Smooth muscle cell (in vitro differentiated cells): ENCODE measurements around the gene ZDHHC19. TPM values are rescaled to one million over a fixed set of nuclear protein-coding genes. Genes with fewer than 3 reads are reported as not detected.

Experiments used
- DNase-seq: peaks from one replicate; lab custom pipeline; 2025; ENCODE audit not compliant: unreplicated experiment; lab: John Stamatoyannopoulos, UW
- H2AFZ ChIP-seq: fragments of 200-600 bp; sonication (generic); 2 replicates; pipeline ENCODE4 v1.6.0; 2016; ENCODE audit warnings: antibody characterized with exemption, low read depth, mild to moderate bottlenecking
- H3F3A ChIP-seq: fragments of 200-600 bp; sonication (generic); 2 replicates; pipeline ENCODE4 v1.6.0; 2017; ENCODE audit warnings: antibody characterized with exemption, low read depth
- H3K27ac ChIP-seq: fragments of 200-600 bp; sonication (generic); 2 replicates; pipeline ENCODE4 v1.5.1; 2016; ENCODE audit warnings: low read depth, mild to moderate bottlenecking
- H3K27me3 ChIP-seq: fragments of 200-600 bp; sonication (generic); 2 replicates; pipeline ENCODE4 v1.6.1; 2016; ENCODE audit warnings: low read depth, mild to moderate bottlenecking
- H3K36me3 ChIP-seq: fragments of 200-600 bp; sonication (generic); 2 replicates; pipeline ENCODE4 v1.5.1; 2016; ENCODE audit warnings: low read depth
- H3K4me1 ChIP-seq: fragments of 200-600 bp; sonication (generic); 2 replicates; pipeline ENCODE4 v1.5.1; 2016; ENCODE audit warnings: low read depth
- H3K4me2 ChIP-seq: fragments of 200-600 bp; sonication (generic); 2 replicates; pipeline ENCODE4 v1.6.0; 2016; ENCODE audit warnings: mild to moderate bottlenecking
- H3K4me3 ChIP-seq: fragments of 200-600 bp; sonication (generic); 2 replicates; pipeline ENCODE4 v1.5.1; 2016; ENCODE audit warnings: mild to moderate bottlenecking
- H3K79me2 ChIP-seq: fragments of 200-600 bp; sonication (generic); 2 replicates; pipeline ENCODE4 v1.6.0; 2016; ENCODE audit warnings: low read depth, mild to moderate bottlenecking
- H3K9ac ChIP-seq: fragments of 200-600 bp; sonication (generic); 2 replicates; pipeline ENCODE4 v1.6.0; 2016; ENCODE audit warnings: low read depth
- H3K9me3 ChIP-seq: fragments of 200-600 bp; sonication (generic); replicated peaks from 2 replicates; pipeline ENCODE4 v1.5.1; 2016; ENCODE audit warnings: low read depth
- H4K20me1 ChIP-seq: fragments of 200-600 bp; sonication (generic); 2 replicates; pipeline ENCODE4 v1.6.0; 2016; ENCODE audit warnings: low read depth
- CTCF ChIP-seq: fragments of 200-600 bp; sonication (generic); IDR thresholded peaks from 2 replicates; pipeline ENCODE4 v1.5.1; 2017; ENCODE audit warnings: borderline replicate concordance, mild to moderate bottlenecking, antibody characterized with exemption; ENCODE audit not compliant: insufficient read depth, poor library complexity, severe bottlenecking
- WGBS: methylation state at CpG from one replicate; pipeline ENCODE4 v1.1.7; 2016; ENCODE audit warnings: low lambda C conversion rate; 5-methylcytosine and 5-hydroxymethylcytosine counted together
- polyA plus RNA-seq: library from polyadenylated mRNA; unstranded; fragments of >200 nt; fragmentation: Nextera tagmentation; extraction: Ambion mirVana; gene quantifications from 2 replicates; pipeline ENCODE4 v1.2.1, GENCODE V29; 2016
- small RNA-seq: library from RNA; depleted of rRNA; stranded (forward); fragments of <200 nt; gene quantifications from one replicate; pipeline ENCODE3, GENCODE V24; 2014
- total RNA-seq: library from RNA; depleted of rRNA; stranded (reverse); fragments of >200 nt; gene quantifications from 2 replicates; pipeline ENCODE4 v1.2.3, GENCODE V29; 2014

Gene ZDHHC19
- total and polyA plus RNA-seq, 2 experiments from 2014 or later = not detected

GRCh38 chr3:196149831-196150301 lies 61.3 kb downstream of the ZDHHC19 start:
- H3K9ac ChIP-seq = no peak overlapping the region
- 98% methylated on average over 7 of the region's 7 CpGs for WGBS
- no peak overlapping the region for H2AFZ ChIP-seq
- no peak overlapping the region for H3K27ac ChIP-seq
- H4K20me1 ChIP-seq = no peaks in the 10 kb centered on the region
- no peak for TF ChIP-seq CTCF
- DNase-seq = no peak
- no peak overlapping the region for H3K4me3 ChIP-seq
- no peaks in the 10 kb centered on the region for H3K36me3 ChIP-seq
- H3K4me1 ChIP-seq = no peaks in the 10 kb centered on the region
- H3K4me2 ChIP-seq = no peak overlapping the region
- no peaks in the 10 kb centered on the region for H3F3A ChIP-seq
- H3K79me2 ChIP-seq = no peaks in the 10 kb centered on the region
- no peaks in the 10 kb centered on the region for H3K9me3 ChIP-seq
- H3K27me3 ChIP-seq = no peaks in the 10 kb centered on the region

- H3K4me2 ChIP-seq = no peak overlapping the region
- no peak for TF ChIP-seq CTCF
- H4K20me1 ChIP-seq = no peaks in the 10 kb centered on the region
- H3K4me3 ChIP-seq = no peak overlapping the region
- H3F3A ChIP-seq = no peaks in the 10 kb centered on the region
- H3K27me3 ChIP-seq = no peaks in the 10 kb centered on the region
- no peaks in the 10 kb centered on the region for H3K79me2 ChIP-seq
- no peaks in the 10 kb centered on the region for H3K4me1 ChIP-seq
- 78% methylated on average over 10 of the region's 10 CpGs for WGBS
- H3K36me3 ChIP-seq = no peaks in the 10 kb centered on the region
- no peak overlapping the region for H3K27ac ChIP-seq
- H3K9me3 ChIP-seq = no peaks in the 10 kb centered on the region
- DNase-seq = no peak
- H3K9ac ChIP-seq = no peak overlapping the region
- H2AFZ ChIP-seq = no peak overlapping the region
These were observed 61.8 kb downstream of the ZDHHC19 start for GRCh38 chr3:196149375-196149774.

Small RNAs within 50 kb of the gene (small RNA-seq; reads per million reads assigned to genes)
- not detected for gene RF00019

Other genes with a start within 250 kb of the ZDHHC19 start
- 39.0 and 55.1 TPM in 2 replicates for gene TFRC, start 129.3 kb downstream of the ZDHHC19 start, total RNA-seq
- 17.1 and 22.1 TPM in 2 replicates for gene TFRC, start 129.3 kb downstream of the ZDHHC19 start, polyA plus RNA-seq
- gene SLC51A, start 5.1 kb upstream of the ZDHHC19 start, total RNA-seq = not detected in 2 replicates
- 1.8 and 6.5 TPM in 2 replicates for gene SLC51A, start 5.1 kb upstream of the ZDHHC19 start, polyA plus RNA-seq
- 58.3 and 68.3 TPM in 2 replicates for gene PCYT1A, start 76.3 kb upstream of the ZDHHC19 start, total RNA-seq
- 19.7 and 23.1 TPM in 2 replicates for gene PCYT1A, start 76.3 kb upstream of the ZDHHC19 start, polyA plus RNA-seq
- 12.5 and 24.5 TPM in 2 replicates for gene DYNLT2B, start 106.8 kb upstream of the ZDHHC19 start, total RNA-seq
- 22.8 and 34.2 TPM in 2 replicates for gene DYNLT2B, start 106.8 kb upstream of the ZDHHC19 start, polyA plus RNA-seq
- 1.3 TPM in 1 of 2 replicates, not detected in the other for gene TM4SF19, start 127.0 kb upstream of the ZDHHC19 start, total RNA-seq
- gene TM4SF19, start 127.0 kb upstream of the ZDHHC19 start, polyA plus RNA-seq = not detected in 2 replicates
- 26.5 and 32.2 TPM in 2 replicates for gene UBXN7, start 221.0 kb upstream of the ZDHHC19 start, total RNA-seq
- 26.7 and 27.7 TPM in 2 replicates for gene UBXN7, start 221.0 kb upstream of the ZDHHC19 start, polyA plus RNA-seq